Measurements from ENCODE around the gene SAMD14. TPM values are rescaled to one million over a fixed set of nuclear protein-coding genes. Genes with fewer than 3 reads are reported as not detected.

The SAMD14 gene
- total and polyA plus RNA-seq, 2 experiments from 2014 or later, result 0.70 to 4.7 TPM

DNA sequence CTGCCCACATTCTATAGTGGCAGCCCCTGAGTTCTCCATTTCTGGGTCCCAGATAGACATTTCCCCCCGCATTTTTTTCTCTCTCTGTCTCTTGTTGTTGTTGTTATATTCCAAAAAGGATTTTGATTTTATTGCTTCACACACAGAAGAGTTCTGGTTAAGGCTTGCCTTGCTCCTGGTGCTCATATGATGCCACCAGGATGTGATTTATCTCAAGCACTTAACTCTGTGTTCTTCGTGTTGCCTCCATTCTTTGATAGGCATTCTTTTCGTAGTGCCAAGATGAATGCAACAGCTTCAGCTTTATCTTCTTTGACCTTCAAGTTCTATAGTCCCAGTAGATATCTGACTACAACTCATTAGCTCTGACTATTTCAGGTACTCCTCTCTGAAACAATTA is 64.9 kb downstream of the SAMD14 start (continued):
- TF ChIP-seq ZNF462 (CRISPR knock-in tag; IDR thresholded peaks at IDR 0.05) (no peak), JUNB (IDR thresholded peaks at IDR 0.05; ENCODE audit: unreplicated experiment) (no peak)

DNA sequence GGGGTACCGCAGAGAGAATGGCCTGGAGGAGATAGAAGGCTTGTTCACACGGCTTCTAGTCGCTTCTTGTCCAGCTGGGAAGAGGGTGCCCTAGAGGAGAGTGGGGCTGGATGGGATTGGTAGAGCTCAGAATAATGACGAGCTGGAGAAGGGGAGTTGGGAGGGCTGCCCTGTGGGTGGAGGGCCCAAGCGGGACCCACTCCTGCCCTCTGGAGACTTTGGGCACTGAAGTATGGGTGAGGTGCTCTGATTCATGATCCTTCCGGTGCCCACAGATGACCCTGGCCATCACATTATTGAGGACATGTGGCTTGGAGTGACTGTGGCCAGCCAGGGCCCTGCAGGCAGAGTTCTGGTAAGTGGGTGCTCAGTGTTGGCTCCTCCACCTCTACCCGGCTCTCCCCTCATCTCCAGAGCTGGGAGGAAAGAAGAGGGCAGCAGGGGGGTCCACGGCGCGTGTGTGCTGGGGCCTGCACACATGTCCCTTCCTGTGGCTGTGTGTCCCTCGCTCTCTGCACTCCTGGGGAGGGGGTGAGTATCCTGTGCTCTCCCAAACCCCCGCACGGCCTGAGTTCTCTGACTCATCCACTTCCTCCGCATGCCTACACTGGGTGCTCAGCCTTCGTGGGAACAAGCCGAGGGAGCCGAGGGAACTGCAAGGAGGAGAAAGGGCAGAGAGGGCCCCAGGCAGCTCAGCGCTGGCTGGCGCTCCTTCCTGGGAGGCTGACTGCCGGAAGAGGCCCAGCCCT is 65.5 kb downstream of the SAMD14 start:
- H3K27ac Mint-ChIP-seq, result no peak overlapping the region
- Histone ChIP-seq H4K20me1 (replicated peaks; ENCODE audit: insufficient read depth) (no peaks in the 10 kb centered on the region; the same call in 1 of the 2 replicates), H3F3A (replicated peaks; ENCODE audit: low read depth) (no peaks in the 10 kb centered on the region), H2AFZ (no peak overlapping the region), H3K4me1 (ENCODE audit: insufficient read depth) (no peaks in the 10 kb centered on the region), H3K4me3 (no peak overlapping the region), H3K27ac (ENCODE audit: low read depth) (no peak overlapping the region), H3K9me2 (ENCODE audit: insufficient read depth) (no peaks in the 10 kb centered on the region), H3K27me3 (ENCODE audit: insufficient read depth) (no peaks in the 10 kb centered on the region), H3K79me2 (replicated peaks; ENCODE audit: insufficient read depth) (no peaks in the 10 kb centered on the region), H3K4me2 (no peak overlapping the region), H3K36me3 (ENCODE audit: insufficient read depth) (no peaks in the 10 kb centered on the region)
- no peak overlapping the region for H3K4me3 Mint-ChIP-seq
- DNase-seq (ENCODE audit: low spot score) (peak; percentile 50), ATAC-seq (peak; percentile 76)
- no peaks in the 10 kb centered on the region for H3K36me3 Mint-ChIP-seq (ENCODE audit: low read depth)
- H3K9me3 Mint-ChIP-seq, result no peaks in the 10 kb centered on the region
- TF ChIP-seq EZH2 (IDR thresholded peaks at IDR 0.05; ENCODE audit: low read depth, unreplicated experiment), result no peak
- no peak for TF ChIP-seq EZH2phosphoT487 (IDR thresholded peaks at IDR 0.05; ENCODE audit: unreplicated experiment)
- TF ChIP-seq STAT1 (IDR thresholded peaks at IDR 0.05; ENCODE audit: unreplicated experiment), result no peak
- no peak for TF ChIP-seq CREB1 (CRISPR knock-in tag; IDR thresholded peaks at IDR 0.05; ENCODE audit: low read depth)
- TF ChIP-seq NANOG (IDR thresholded peaks at IDR 0.05; ENCODE audit: borderline replicate concordance), result no peak
- peaks cover 16% of the 10 kb centered on the region for H3K4me1 Mint-ChIP-seq
- peaks cover 16% of the 10 kb centered on the region for H3K27me3 Mint-ChIP-seq (ENCODE audit: insufficient read depth, low read depth, poor library complexity)

Data from GM23338 (cell line).